HepG2 (cell line): ENCODE measurements around the gene RMRP. TPM values are rescaled to one million over a fixed set of nuclear protein-coding genes. Genes with fewer than 3 reads are reported as not detected.

Experiments used
- ADNP ChIP-seq: sonication (generic); formaldehyde crosslinking; IDR thresholded peaks from 2 replicates; pipeline ENCODE4 v1.4.0; 2020; ENCODE audit warnings: missing genetic modification reagents
- CHCHD3 ChIP-seq: sonication (generic); formaldehyde crosslinking; IDR thresholded peaks from 2 replicates; pipeline ENCODE4 v1.8.0; 2022; ENCODE audit warnings: mild to moderate bottlenecking, missing genetic modification reagents, moderate library complexity
- DNMT1 ChIP-seq: sonication (generic); formaldehyde crosslinking; IDR thresholded peaks from 2 replicates; pipeline ENCODE4 v1.5.1; 2020; ENCODE audit warnings: mild to moderate bottlenecking, missing genetic modification reagents
- KLF9 ChIP-seq: IDR thresholded peaks from 2 replicates; pipeline ENCODE4 v1.6.1; 2016; ENCODE audit warnings: low read depth
- MZF1 ChIP-seq: sonication (generic); formaldehyde crosslinking; IDR thresholded peaks from 2 replicates; pipeline ENCODE4 v1.8.1; 2023; ENCODE audit warnings: mild to moderate bottlenecking, missing genetic modification reagents, borderline replicate concordance
- SMYD3 ChIP-seq: sonication (generic); formaldehyde crosslinking; IDR thresholded peaks from 2 replicates; pipeline ENCODE4 v1.8.1; 2023; ENCODE audit warnings: mild to moderate bottlenecking, missing genetic modification reagents
- TAF15 ChIP-seq: fragments of 200-400 bp; formaldehyde crosslinking; IDR thresholded peaks from one replicate; pipeline ENCODE4 v1.6.1; 2018; ENCODE audit warnings: mild to moderate bottlenecking, low read depth, low read length; ENCODE audit not compliant: poor library complexity, severe bottlenecking
- TCF12 ChIP-seq, 2 experiments: fragments of 450-650 bp in 1 of 2; sonication (generic) in 1 of 2; formaldehyde crosslinking in 1 of 2; IDR thresholded peaks; 2 replicates each; pipeline versions ENCODE4 v1.6.1 to v1.8.0; 2017 to 2022; ENCODE audit warnings: antibody characterized with exemption in 1 of 2, mild to moderate bottlenecking in 1 of 2, missing genetic modification reagents in 1 of 2, moderate library complexity in 1 of 2
- TOE1 ChIP-seq: sonication (generic); formaldehyde crosslinking; IDR thresholded peaks from 2 replicates; pipeline ENCODE4 v1.4.0; 2020; ENCODE audit warnings: mild to moderate bottlenecking, missing genetic modification reagents
- ZKSCAN1 ChIP-seq: fragments of 150-350 bp; IDR thresholded peaks from 2 replicates; pipeline ENCODE4 v1.6.1; 2014; ENCODE audit warnings: low read length
- ZNF207 ChIP-seq: fragments of 450-650 bp; IDR thresholded peaks from 2 replicates; pipeline ENCODE4 v1.6.1; 2016; ENCODE audit warnings: antibody characterized with exemption, borderline replicate concordance
- ZNF616 ChIP-seq: sonication (generic); formaldehyde crosslinking; IDR thresholded peaks from 2 replicates; pipeline ENCODE4 v1.5.0; 2020; ENCODE audit warnings: low read depth, mild to moderate bottlenecking, missing genetic modification reagents
- ZNF792 ChIP-seq: IDR thresholded peaks from 2 replicates; pipeline ENCODE4 v1.6.1; 2016
- polyA plus RNA-seq, 8 experiments: library from polyadenylated mRNA; depleted of rRNA in 3 of 8; stranded (reverse) in 7 of 8; unstranded in 1 of 8; fragments of >200 nt; fragmentation: Illumina TruSeq in 4 of 8; extraction: Trizol in 4 of 8; gene quantifications; 2 replicates each; pipeline versions ENCODE4 v1.2.1 to v1.2.3, GENCODE V29; 2011 to 2016; ENCODE audit warnings: low read depth in 4 of 8, missing spikeins in 1 of 8, mixed read lengths in 1 of 8; ENCODE audit not compliant: insufficient read depth in 1 of 8
- total RNA-seq, 5 experiments: library from RNA; depleted of rRNA; stranded (reverse); fragments of >200 nt; fragmentation: Illumina TruSeq; extraction: Trizol; gene quantifications; 2 replicates each; pipeline ENCODE4 v1.2.3, GENCODE V29; 2016; ENCODE audit warnings: low read depth in 1 of 5
- TF ChIP-seq, protein P1 (sequence below): sonication (generic); formaldehyde crosslinking; IDR thresholded peaks from 2 replicates; pipeline ENCODE4 v1.5.1; 2020; ENCODE audit warnings: mild to moderate bottlenecking, moderate library complexity, missing genetic modification reagents
- TF ChIP-seq, protein P2 (sequence below): sonication (generic); formaldehyde crosslinking; IDR thresholded peaks from 2 replicates; pipeline ENCODE4 v1.5.0; 2020; ENCODE audit warnings: mild to moderate bottlenecking, missing genetic modification reagents
- TF ChIP-seq, protein P3 (sequence below): sonication (generic); formaldehyde crosslinking; IDR thresholded peaks from 2 replicates; pipeline ENCODE4 v1.8.0; 2022; ENCODE audit warnings: missing genetic modification reagents, mild to moderate bottlenecking, inconsistent platforms, borderline replicate concordance
- TF ChIP-seq, protein P4 (sequence below): IDR thresholded peaks from 2 replicates; pipeline ENCODE4 v1.6.1; 2016; ENCODE audit warnings: missing biosample characterization, missing genetic modification reagents, low read depth
- TF ChIP-seq, protein P5 (sequence below): sonication (generic); formaldehyde crosslinking; IDR thresholded peaks from 2 replicates; pipeline ENCODE4 v1.4.0; 2020; ENCODE audit warnings: missing genetic modification reagents, mild to moderate bottlenecking, borderline replicate concordance

Gene RMRP
- total and polyA plus RNA-seq, 2 of the 13 experiments (the other 11 are each of a cell fraction or from before 2014, with no cell fraction given): 51.4 to 4,025 TPM

DNA sequence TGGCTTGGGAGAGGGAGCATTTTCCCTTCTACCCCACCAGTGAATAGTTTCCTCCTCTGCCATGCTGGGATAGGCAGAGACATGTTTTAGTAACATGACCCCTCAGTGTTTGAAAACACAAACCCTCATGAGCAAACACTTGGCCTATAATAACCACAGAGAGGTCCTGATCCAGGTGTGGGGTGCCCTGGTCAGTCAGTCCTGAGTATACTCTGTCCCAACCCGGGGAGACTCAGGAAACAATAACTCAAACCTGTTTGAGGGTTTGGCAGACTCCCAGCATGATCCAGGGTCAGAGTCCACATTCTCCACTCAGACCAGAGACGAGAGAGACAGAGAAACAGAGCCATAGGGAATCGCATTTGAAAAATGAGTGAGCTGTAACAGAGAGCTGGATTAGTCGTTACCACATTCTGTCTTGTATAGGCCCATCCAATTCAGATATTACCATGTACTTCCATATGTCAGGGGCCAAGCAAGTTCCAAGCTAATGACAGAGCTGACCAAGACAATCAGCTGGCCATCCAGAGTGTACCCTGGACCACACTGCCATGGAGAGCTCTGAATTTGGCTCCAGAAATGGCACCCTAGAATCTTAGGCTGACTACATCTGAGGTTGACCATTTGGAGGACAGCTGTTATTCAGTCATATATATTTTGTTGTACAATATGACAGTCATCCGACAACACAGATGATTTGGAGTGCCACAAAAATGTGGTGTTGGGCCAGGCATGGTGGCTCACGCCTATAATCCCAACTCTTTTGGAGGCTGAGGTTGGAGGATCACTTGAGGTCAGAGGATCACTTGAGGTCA, 11.7 kb upstream of the RMRP start (continued):
- TF ChIP-seq, protein P1, sequence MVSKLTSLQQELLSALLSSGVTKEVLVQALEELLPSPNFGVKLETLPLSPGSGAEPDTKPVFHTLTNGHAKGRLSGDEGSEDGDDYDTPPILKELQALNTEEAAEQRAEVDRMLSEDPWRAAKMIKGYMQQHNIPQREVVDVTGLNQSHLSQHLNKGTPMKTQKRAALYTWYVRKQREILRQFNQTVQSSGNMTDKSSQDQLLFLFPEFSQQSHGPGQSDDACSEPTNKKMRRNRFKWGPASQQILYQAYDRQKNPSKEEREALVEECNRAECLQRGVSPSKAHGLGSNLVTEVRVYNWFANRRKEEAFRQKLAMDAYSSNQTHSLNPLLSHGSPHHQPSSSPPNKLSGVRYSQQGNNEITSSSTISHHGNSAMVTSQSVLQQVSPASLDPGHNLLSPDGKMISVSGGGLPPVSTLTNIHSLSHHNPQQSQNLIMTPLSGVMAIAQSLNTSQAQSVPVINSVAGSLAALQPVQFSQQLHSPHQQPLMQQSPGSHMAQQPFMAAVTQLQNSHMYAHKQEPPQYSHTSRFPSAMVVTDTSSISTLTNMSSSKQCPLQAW (CRISPR knock-in tag): peak; percentile 23; the same call in 1 of the 2 replicates
- TF ChIP-seq, protein P2, sequence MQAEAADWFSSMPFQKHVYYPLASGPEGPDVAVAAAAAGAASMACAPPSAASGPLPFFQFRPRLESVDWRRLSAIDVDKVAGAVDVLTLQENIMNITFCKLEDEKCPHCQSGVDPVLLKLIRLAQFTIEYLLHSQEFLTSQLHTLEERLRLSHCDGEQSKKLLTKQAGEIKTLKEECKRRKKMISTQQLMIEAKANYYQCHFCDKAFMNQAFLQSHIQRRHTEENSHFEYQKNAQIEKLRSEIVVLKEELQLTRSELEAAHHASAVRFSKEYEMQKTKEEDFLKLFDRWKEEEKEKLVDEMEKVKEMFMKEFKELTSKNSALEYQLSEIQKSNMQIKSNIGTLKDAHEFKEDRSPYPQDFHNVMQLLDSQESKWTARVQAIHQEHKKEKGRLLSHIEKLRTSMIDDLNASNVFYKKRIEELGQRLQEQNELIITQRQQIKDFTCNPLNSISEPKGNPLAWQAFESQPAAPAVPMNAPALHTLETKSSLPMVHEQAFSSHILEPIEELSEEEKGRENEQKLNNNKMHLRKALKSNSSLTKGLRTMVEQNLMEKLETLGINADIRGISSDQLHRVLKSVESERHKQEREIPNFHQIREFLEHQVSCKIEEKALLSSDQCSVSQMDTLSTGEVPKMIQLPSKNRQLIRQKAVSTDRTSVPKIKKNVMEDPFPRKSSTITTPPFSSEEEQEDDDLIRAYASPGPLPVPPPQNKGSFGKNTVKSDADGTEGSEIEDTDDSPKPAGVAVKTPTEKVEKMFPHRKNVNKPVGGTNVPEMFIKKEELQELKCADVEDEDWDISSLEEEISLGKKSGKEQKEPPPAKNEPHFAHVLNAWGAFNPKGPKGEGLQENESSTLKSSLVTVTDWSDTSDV (CRISPR knock-in tag): no peak
- TF ChIP-seq TAF15 (no peak), KLF9 (no peak), SMYD3 (CRISPR knock-in tag) (0 out of 2 replicates have a peak, but pooled peaks have one; percentile 39), ZNF616 (CRISPR knock-in tag) (no peak), ZNF207 (no peak), TOE1 (no peak; the same call in 1 of the 2 replicates), ZNF792 (CRISPR knock-in tag) (0 out of 2 replicates have a peak, but pooled peaks have one; percentile 48), DNMT1 (CRISPR knock-in tag) (no peak), CHCHD3 (no peak), ADNP (no peak), MZF1 (CRISPR knock-in tag) (no peak), TCF12 (IDR thresholded peaks at IDR 0.05) (no peak), TCF12 (CRISPR knock-in tag; IDR thresholded peaks at IDR 0.05) (no peak), ZKSCAN1 (no peak)
- TF ChIP-seq, protein P3, sequence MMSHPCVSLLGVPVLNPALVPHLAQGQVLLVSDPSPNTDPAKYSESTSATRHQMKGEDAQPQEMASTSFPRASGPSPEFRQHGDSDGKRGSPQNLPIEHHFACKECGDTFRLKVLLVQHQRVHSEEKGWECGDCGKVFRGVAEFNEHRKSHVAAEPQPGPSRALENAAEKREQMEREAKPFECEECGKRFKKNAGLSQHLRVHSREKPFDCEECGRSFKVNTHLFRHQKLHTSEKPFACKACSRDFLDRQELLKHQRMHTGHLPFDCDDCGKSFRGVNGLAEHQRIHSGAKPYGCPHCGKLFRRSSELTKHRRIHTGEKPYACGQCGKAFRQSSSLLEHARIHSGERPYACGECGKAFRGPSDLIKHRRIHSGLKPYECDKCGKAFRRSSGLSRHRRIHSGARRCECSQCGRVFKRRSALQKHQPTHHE (CRISPR knock-in tag): no peak
- TF ChIP-seq, protein P4, sequence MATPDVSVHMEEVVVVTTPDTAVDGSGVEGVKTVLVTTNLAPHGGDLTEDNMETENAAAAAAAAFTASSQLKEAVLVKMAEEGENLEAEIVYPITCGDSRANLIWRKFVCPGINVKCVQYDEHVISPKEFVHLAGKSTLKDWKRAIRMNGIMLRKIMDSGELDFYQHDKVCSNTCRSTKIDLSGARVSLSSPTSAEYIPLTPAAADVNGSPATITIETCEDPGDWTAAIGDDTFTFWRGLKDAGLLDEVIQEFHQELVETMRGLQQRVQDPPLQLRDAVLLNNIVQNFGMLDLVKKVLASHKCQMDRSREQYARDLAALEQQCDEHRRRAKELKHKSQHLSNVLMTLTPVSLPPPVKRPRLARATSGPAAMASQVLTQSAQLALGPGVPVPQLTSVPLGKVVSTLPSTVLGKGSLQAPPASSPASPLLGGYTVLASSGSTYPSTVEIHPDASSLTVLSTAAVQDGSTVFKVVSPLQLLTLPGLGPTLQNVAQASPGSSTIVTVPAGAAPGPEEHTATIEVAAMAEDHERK (CRISPR knock-in tag): no peak
- TF ChIP-seq, protein P5, sequence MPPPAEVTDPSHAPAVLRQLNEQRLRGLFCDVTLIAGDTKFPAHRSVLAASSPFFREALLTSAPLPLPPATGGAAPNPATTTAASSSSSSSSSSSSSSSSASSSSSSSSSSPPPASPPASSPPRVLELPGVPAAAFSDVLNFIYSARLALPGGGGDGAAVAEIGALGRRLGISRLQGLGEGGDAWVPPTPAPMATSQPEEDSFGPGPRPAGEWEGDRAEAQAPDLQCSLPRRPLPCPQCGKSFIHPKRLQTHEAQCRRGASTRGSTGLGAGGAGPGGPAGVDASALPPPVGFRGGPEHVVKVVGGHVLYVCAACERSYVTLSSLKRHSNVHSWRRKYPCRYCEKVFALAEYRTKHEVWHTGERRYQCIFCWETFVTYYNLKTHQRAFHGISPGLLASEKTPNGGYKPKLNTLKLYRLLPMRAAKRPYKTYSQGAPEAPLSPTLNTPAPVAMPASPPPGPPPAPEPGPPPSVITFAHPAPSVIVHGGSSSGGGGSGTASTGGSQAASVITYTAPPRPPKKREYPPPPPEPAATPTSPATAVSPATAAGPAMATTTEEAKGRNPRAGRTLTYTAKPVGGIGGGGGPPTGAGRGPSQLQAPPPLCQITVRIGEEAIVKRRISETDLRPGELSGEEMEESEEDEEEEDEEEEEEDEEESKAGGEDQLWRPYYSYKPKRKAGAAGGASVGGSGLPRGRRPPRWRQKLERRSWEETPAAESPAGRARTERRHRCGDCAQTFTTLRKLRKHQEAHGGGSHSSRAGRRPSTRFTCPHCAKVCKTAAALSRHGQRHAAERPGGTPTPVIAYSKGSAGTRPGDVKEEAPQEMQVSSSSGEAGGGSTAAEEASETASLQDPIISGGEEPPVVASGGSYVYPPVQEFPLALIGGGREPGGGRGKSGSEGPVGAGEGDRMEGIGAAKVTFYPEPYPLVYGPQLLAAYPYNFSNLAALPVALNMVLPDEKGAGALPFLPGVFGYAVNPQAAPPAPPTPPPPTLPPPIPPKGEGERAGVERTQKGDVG (CRISPR knock-in tag): no peak
